OCI-LY3 (cell line): ENCODE measurements around the gene NTN4.

Experiments used
- H2AFZ ChIP-seq: fragments of 200-600, 300-600 bp; shearing (Covaris generic); 2 replicates; pipeline ENCODE4 v1.6.0; 2014; ENCODE audit warnings: antibody characterized with exemption, low read depth, low read length
- H3K27ac ChIP-seq: fragments of 200-600, 300-600 bp; sonication (generic); 2 replicates; pipeline ENCODE4 v1.5.1; 2014; ENCODE audit warnings: mild to moderate bottlenecking, low read length, moderate library complexity, mixed read lengths
- H3K27me3 ChIP-seq: fragments of 200-600, 300-600 bp; sonication (generic); 2 replicates; pipeline ENCODE4 v1.6.1; 2014; ENCODE audit warnings: low read depth, low read length, mixed read lengths
- H3K36me3 ChIP-seq: fragments of 200-600, 300-600 bp; sonication (generic); replicated peaks from 2 replicates; pipeline ENCODE3; 2014; ENCODE audit warnings: low read depth, low read length, mixed read lengths
- H3K4me1 ChIP-seq: fragments of 300-600, 200-600 bp; sonication (generic); 2 replicates; pipeline ENCODE4 v1.6.1; 2014; ENCODE audit warnings: low read length, mixed read lengths
- H3K4me2 ChIP-seq: fragments of 200-600, 300-600 bp; sonication (generic); 2 replicates; pipeline ENCODE4 v1.6.1; 2014; ENCODE audit warnings: low read length, mixed read lengths
- H3K4me3 ChIP-seq: fragments of 300-600, 200-600 bp; sonication (generic); 2 replicates; pipeline ENCODE4 v1.5.1; 2014; ENCODE audit warnings: antibody characterized with exemption, mild to moderate bottlenecking, low read length, moderate library complexity
- H3K79me2 ChIP-seq: fragments of 300-600, 200-600 bp; shearing (Covaris generic); 2 replicates; pipeline ENCODE4 v1.6.1; 2014; ENCODE audit warnings: mild to moderate bottlenecking, low read length, mixed read lengths
- H3K9ac ChIP-seq: fragments of 300-600, 200-600 bp; shearing (Covaris generic); 2 replicates; pipeline ENCODE4 v1.6.0; 2014; ENCODE audit warnings: mild to moderate bottlenecking, low read length, moderate library complexity
- H3K9me3 ChIP-seq: fragments of 200-600, 300-600 bp; shearing (Covaris generic); 2 replicates; pipeline ENCODE4 v1.6.1; 2014; ENCODE audit warnings: low read length, mixed read lengths; ENCODE audit not compliant: insufficient read depth
- H4K20me1 ChIP-seq: fragments of 200-600, 300-600 bp; sonication (generic); 2 replicates; pipeline ENCODE4 v1.6.1; 2016; ENCODE audit warnings: low read length, mixed read lengths; ENCODE audit not compliant: insufficient read depth
- EZH2phosphoT487 ChIP-seq: fragments of 200-600 bp; shearing (Covaris generic); IDR thresholded peaks from 2 replicates; pipeline ENCODE4 v1.6.1; 2018; ENCODE audit warnings: antibody characterized with exemption, mixed run types, low read depth
- TF ChIP-seq, protein P1 (sequence below): fragments of 200-600, 300-600 bp; sonication (generic); IDR thresholded peaks from 2 replicates; pipeline ENCODE4 v1.5.1; 2014; ENCODE audit warnings: antibody characterized with exemption, low read length, low read depth

NTN4 gene

DNA sequence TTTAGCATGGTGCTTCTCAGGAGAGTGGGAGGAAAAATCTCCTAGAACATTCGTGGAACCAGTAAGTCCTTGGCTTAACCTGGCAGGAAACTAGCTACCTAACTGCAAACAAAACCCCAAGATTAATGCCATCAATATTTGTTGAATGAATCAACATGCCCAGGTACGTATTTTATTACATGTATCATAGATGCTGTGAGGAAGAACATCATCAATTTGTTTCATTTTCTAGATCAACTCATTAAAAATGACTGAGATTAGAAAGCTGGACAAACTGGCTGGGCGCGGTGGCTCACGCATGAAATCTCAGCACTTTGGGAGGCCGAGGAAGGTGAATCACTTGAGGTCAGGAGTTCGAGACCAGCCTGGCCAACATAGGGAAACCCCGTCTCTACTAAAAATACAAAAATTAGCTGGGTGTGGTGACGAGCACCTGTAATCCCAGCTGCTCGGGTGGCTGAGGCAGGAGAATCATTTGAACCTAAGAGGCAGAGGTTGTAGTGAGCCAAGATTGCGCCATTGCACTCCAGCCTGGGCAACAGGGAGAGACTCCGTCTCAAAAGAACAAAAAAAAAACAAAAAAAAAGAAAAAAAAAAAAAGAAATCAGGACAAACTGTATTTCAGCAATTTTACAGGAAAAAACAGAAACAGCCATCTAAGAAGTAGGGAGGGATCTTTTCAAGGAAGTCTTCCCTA lies 88.7 kb downstream of the NTN4 start:
- Histone ChIP-seq H3K79me2 (no peaks in the 10 kb centered on the region), H3K4me3 (no peak overlapping the region), H3K4me1 (peaks cover 17% of the 10 kb centered on the region), H4K20me1 (no peaks in the 10 kb centered on the region), H3K9ac (no peak overlapping the region), H3K4me2 (peak overlapping the region; percentile 4; the same call in 1 of the 2 replicates), H2AFZ (no peak overlapping the region), H3K27ac (no peak overlapping the region), H3K9me3 (no peaks in the 10 kb centered on the region), H3K27me3 (peaks cover 58% of the 10 kb centered on the region), H3K36me3 (no peaks in the 10 kb centered on the region)
- TF ChIP-seq, protein P1, sequence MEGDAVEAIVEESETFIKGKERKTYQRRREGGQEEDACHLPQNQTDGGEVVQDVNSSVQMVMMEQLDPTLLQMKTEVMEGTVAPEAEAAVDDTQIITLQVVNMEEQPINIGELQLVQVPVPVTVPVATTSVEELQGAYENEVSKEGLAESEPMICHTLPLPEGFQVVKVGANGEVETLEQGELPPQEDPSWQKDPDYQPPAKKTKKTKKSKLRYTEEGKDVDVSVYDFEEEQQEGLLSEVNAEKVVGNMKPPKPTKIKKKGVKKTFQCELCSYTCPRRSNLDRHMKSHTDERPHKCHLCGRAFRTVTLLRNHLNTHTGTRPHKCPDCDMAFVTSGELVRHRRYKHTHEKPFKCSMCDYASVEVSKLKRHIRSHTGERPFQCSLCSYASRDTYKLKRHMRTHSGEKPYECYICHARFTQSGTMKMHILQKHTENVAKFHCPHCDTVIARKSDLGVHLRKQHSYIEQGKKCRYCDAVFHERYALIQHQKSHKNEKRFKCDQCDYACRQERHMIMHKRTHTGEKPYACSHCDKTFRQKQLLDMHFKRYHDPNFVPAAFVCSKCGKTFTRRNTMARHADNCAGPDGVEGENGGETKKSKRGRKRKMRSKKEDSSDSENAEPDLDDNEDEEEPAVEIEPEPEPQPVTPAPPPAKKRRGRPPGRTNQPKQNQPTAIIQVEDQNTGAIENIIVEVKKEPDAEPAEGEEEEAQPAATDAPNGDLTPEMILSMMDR: no peak
- TF ChIP-seq EZH2phosphoT487: no peak

DNA sequence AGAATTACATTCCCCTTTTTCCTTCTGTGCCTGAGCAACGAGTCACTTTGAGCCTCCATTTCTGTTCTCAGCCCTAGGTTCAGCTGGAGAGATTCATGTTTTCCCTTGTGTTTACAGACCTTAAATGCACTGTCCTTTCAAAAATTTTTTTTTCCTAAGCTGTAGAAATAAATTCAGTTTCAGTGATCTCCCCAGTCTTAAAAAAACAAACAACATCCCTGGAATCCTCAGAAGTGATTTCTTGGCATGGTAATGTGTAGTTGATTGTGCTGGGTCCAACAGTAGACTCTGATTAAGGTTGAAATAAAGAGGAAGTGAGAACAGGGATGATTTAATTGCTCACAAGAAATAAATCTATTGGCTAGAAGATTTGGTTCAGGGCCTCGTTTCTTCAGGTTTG lies 89.3 kb downstream of the NTN4 start:
- H3K9ac ChIP-seq: no peak overlapping the region
- H3K4me1 ChIP-seq: peaks cover 17% of the 10 kb centered on the region
- H2AFZ ChIP-seq: no peak overlapping the region
- H3K27ac ChIP-seq: no peak overlapping the region
- H3K79me2 ChIP-seq: no peaks in the 10 kb centered on the region
- TF ChIP-seq, protein P1: no peak
- TF ChIP-seq EZH2phosphoT487: no peak
- no peaks in the 10 kb centered on the region for H3K9me3 ChIP-seq
- H3K4me2 ChIP-seq: no peak overlapping the region
- H3K36me3 ChIP-seq: no peaks in the 10 kb centered on the region
- peaks cover 53% of the 10 kb centered on the region for H3K27me3 ChIP-seq
- H3K4me3 ChIP-seq: no peak overlapping the region
- no peaks in the 10 kb centered on the region for H4K20me1 ChIP-seq

DNA sequence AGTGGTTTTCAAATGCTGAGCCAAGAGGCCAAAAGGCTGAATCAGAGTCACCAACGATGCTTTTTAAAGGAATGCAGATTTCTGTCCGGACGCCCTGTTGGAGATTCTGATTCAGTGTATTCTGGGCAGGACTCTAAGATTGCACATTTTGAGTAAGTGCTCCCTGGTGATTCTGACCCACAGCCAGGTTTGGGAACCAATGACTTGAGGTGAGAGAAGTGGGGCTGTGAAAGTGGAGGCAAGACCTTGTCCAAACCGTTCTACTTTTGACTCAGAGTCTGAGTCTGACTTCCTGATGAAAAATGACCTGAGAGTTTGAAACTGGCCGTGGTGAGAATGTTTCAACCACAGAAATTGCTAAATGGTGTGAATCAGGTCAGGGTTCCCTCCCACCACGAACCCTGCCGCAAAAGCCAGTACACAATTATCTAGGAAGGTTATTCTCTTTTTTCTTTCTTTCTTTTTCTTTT lies 90.2 kb downstream of the NTN4 start:
- no peak overlapping the region for H2AFZ ChIP-seq
- H3K36me3 ChIP-seq: no peaks in the 10 kb centered on the region
- no peaks in the 10 kb centered on the region for H3K9me3 ChIP-seq
- H3K79me2 ChIP-seq: no peaks in the 10 kb centered on the region
- H3K27ac ChIP-seq: no peak overlapping the region
- H3K4me3 ChIP-seq: no peak overlapping the region
- H3K4me1 ChIP-seq: peaks cover 17% of the 10 kb centered on the region
- H3K9ac ChIP-seq: no peak overlapping the region
- TF ChIP-seq, protein P1: no peak
- no peak for TF ChIP-seq EZH2phosphoT487
- peaks cover 44% of the 10 kb centered on the region for H3K27me3 ChIP-seq
- peak overlapping the region; percentile 29 for H3K4me2 ChIP-seq
- H4K20me1 ChIP-seq: no peaks in the 10 kb centered on the region

DNA sequence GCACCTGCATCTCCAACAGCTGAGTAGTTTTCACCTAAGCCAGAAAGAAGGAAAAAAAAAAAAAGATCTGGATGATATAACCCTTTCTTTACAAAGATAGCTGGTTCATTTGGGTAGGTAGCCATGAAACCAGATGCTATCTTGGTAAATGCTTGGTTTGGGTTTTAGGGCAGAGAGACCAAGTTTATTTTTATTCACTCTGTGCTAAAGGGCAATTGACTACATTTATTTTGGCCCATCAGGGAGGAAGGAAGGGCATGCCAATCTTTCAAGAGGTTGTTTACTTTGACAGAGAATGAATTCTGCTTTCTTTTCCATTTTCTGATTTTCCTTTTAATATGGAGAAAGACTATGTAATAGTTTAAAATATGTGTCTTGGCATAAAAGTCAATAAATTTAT lies 91.0 kb downstream of the NTN4 start:
- H3K4me2 ChIP-seq: no peak overlapping the region
- H3K27ac ChIP-seq: no peak overlapping the region

More for the DNA sequence above, 91.0 kb downstream of the NTN4 start:
- Histone ChIP-seq H3K9ac (no peak overlapping the region), H3K36me3 (no peaks in the 10 kb centered on the region), H3K79me2 (no peaks in the 10 kb centered on the region), H4K20me1 (no peaks in the 10 kb centered on the region), H3K4me3 (no peak overlapping the region), H2AFZ (no peak overlapping the region), H3K27me3 (peaks cover 36% of the 10 kb centered on the region), H3K4me1 (peaks cover 17% of the 10 kb centered on the region), H3K9me3 (no peaks in the 10 kb centered on the region)
- TF ChIP-seq, protein P1: no peak
